Fibroblast of lung (primary cell): ENCODE results near the gene ADD3. TPM values are rescaled to one million over a fixed set of nuclear protein-coding genes. Genes with fewer than 3 reads are reported as not detected.

Experiments used
- DNase-seq, 2 donors: peaks; one replicate each; pipeline versions ENCODE4 v3.0.0 to v3.0.0-alpha.2; 2010; ENCODE audit warnings: low read depth in 2 of 2
- H2AFZ ChIP-seq: 2 replicates; pipeline ENCODE4 v1.5.1; 2012; ENCODE audit warnings: low read length, control low read depth, inconsistent platforms
- H3K27ac ChIP-seq: 2 replicates; pipeline ENCODE4 v1.5.1; 2011; ENCODE audit warnings: low read length, control low read depth; ENCODE audit not compliant: insufficient read depth
- H3K27me3 ChIP-seq: 2 replicates; pipeline ENCODE4 v1.5.1; 2011; ENCODE audit warnings: mild to moderate bottlenecking, low read length; ENCODE audit not compliant: control insufficient read depth, insufficient read depth
- H3K36me3 ChIP-seq: 2 replicates; pipeline ENCODE4 v1.5.1; 2011; ENCODE audit warnings: low read length; ENCODE audit not compliant: control insufficient read depth, insufficient read depth
- H3K4me1 ChIP-seq: 2 replicates; pipeline ENCODE4 v1.5.1; 2011; ENCODE audit warnings: low read length; ENCODE audit not compliant: control insufficient read depth, insufficient read depth; ENCODE audit errors: extremely low read depth
- H3K4me2 ChIP-seq: 2 replicates; pipeline ENCODE4 v1.5.1; 2011; ENCODE audit warnings: low read length, control low read depth; ENCODE audit not compliant: insufficient read depth; ENCODE audit errors: extremely low read depth
- H3K4me3 ChIP-seq, 4 experiments: fragments of 200-600 bp in 1 of 4; sonication (generic) in 1 of 4; replicated peaks in 1 of 4; 2 replicates each; pipeline ENCODE4 v1.5.1; 2011 to 2016; ENCODE audit warnings: low read length in 4 of 4, low read depth in 3 of 4, mild to moderate bottlenecking in 3 of 4, control low read depth in 2 of 4, inconsistent platforms in 1 of 4, mixed read lengths in 1 of 4; ENCODE audit not compliant: insufficient read depth in 1 of 4; ENCODE audit errors: control extremely low read depth in 1 of 4
- H3K79me2 ChIP-seq: 2 replicates; pipeline ENCODE4 v1.5.1; 2012; ENCODE audit warnings: mild to moderate bottlenecking, low read length, inconsistent platforms; ENCODE audit not compliant: control insufficient read depth, insufficient read depth
- H3K9ac ChIP-seq: 2 replicates; pipeline ENCODE4 v1.5.1; 2011; ENCODE audit warnings: mild to moderate bottlenecking, low read length, control low read depth; ENCODE audit not compliant: insufficient read depth
- H3K9me3 ChIP-seq: 2 replicates; pipeline ENCODE4 v1.5.1; 2012; ENCODE audit warnings: low read depth, low read length; ENCODE audit not compliant: control insufficient read depth, insufficient read depth
- H4K20me1 ChIP-seq: 2 replicates; pipeline ENCODE4 v1.5.1; 2011; ENCODE audit warnings: low read length; ENCODE audit not compliant: control insufficient read depth, insufficient read depth; ENCODE audit errors: extremely low read depth
- EZH2 ChIP-seq: IDR thresholded peaks from 2 replicates; pipeline ENCODE4 v1.5.1; 2012; ENCODE audit warnings: low read length, control low read depth, mild to moderate bottlenecking; ENCODE audit errors: missing control alignments
- polyA plus RNA-seq, 2 donors: library from polyadenylated mRNA; depleted of rRNA in 1 of 2; stranded (reverse) in 1 of 2; unstranded in 1 of 2; fragments of >200 nt; gene quantifications; 2 replicates each; pipeline ENCODE4 v1.2.1, GENCODE V29; 2011 to 2012; ENCODE audit warnings: missing spikeins in 1 of 2
- total RNA-seq: library from RNA; depleted of rRNA; stranded (reverse); fragments of >200 nt; gene quantifications from 2 replicates; pipeline ENCODE4 v1.2.1, GENCODE V29; 2014
- TF ChIP-seq, protein P1 (sequence below), 2 donors: IDR thresholded peaks in 1 of 2; conservative IDR thresholded peaks in 1 of 2; 1 replicate in 1 of 2; 2 replicates in 1 of 2; pipeline ENCODE4 v1.5.1; 2011 to 2012; ENCODE audit warnings: low read length in 2 of 2, control low read depth in 1 of 2, inconsistent platforms in 1 of 2, low read depth in 1 of 2, mild to moderate bottlenecking in 1 of 2

The ADD3 gene
- total and polyA plus RNA-seq, 2 donors (not counting 1 experiment from before 2014, with no cell fraction given) = 93.0 to 416 TPM

DNA sequence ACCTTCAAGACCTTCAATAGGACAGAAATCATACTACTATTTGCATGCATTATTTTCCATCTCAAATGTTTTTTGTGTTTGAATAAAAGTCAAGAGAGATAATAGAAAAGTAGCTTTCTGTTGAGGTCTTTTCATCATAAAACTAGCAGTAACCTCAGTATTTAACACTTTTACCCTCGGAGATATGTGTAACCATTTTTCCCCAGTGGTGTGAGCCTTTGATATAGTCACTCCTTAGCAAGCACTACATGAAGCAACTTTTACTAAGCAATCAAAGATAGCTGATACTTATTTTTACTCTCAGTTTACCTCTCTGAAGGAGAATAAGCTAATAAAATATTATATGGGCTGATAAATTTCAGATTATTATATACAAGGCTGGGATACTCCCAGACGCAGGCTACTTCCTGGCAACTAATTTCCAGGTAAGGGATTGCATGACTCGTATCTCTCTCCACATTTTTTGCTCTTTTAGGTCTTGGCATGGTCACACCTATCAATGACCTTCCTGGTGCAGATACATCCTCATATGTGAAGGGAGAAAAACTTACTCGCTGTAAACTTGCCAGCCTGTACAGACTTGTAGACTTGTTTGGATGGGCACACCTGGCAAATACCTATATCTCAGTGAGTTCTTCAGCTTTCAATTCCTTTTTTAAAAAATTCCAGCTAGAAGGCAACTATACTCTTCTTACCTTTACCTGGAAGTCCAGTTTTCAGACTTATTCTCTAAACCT, 108.2 kb downstream of the ADD3 start:
- Histone ChIP-seq H3K4me3 (no peak overlapping the region), H3K9me3 (no peaks in the 10 kb centered on the region), H4K20me1 (no peaks in the 10 kb centered on the region), H3K79me2 (no peaks in the 10 kb centered on the region), H3K27ac (no peak overlapping the region), H3K9ac (no peak overlapping the region), H3K4me1 (no peaks in the 10 kb centered on the region), H3K4me2 (no peak overlapping the region), H3K36me3 (peaks cover 11% of the 10 kb centered on the region), H2AFZ (no peak overlapping the region), H3K27me3 (no peaks in the 10 kb centered on the region)
- DNase-seq = no peak
- no peak for TF ChIP-seq EZH2
- TF ChIP-seq, protein P1, sequence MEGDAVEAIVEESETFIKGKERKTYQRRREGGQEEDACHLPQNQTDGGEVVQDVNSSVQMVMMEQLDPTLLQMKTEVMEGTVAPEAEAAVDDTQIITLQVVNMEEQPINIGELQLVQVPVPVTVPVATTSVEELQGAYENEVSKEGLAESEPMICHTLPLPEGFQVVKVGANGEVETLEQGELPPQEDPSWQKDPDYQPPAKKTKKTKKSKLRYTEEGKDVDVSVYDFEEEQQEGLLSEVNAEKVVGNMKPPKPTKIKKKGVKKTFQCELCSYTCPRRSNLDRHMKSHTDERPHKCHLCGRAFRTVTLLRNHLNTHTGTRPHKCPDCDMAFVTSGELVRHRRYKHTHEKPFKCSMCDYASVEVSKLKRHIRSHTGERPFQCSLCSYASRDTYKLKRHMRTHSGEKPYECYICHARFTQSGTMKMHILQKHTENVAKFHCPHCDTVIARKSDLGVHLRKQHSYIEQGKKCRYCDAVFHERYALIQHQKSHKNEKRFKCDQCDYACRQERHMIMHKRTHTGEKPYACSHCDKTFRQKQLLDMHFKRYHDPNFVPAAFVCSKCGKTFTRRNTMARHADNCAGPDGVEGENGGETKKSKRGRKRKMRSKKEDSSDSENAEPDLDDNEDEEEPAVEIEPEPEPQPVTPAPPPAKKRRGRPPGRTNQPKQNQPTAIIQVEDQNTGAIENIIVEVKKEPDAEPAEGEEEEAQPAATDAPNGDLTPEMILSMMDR (conservative IDR thresholded peaks at IDR 0.05 in 1 of 2, IDR thresholded peaks at IDR 0.05 in 1 of 2; ENCODE audit: low read depth in 1 of 2, low read length in 2 of 2) = no peak

DNA sequence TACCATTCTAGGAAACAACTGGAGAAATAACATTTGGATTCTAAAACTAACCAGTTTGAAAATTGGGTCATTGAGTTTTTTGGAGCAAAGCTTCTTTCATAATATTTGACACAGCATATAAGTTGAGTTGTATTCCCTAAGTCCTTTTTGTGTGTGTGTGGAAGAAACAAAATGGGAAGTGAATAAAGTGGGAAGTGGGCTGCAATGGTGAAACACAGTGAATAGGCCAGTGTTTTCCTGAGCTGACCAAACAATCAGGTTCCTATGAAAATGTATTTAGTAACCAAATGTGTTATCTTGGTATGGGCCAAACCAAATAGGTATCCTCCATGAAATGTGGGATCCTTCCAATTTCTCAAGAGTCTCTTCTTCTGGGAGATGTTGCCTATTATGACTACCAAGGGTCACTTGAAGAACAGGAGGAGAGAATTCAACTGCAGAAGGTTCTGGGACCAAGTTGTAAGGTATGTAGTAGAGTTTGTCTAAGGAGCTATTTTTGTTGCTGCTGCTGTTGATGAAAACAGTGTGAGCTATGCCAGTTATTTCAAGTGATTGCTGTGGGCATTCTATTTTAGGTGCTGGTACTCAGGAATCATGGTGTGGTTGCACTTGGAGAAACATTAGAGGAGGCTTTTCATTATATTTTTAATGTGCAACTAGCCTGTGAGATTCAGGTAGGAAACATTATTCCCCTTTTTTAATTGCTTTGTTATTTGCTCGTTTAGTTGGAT, 111.3 kb downstream of the ADD3 start:
- peaks cover 7% of the 10 kb centered on the region for H3K36me3 ChIP-seq
- H3K4me1 ChIP-seq = no peaks in the 10 kb centered on the region
- no peak overlapping the region for H2AFZ ChIP-seq
- DNase-seq = no peak
- H3K79me2 ChIP-seq = no peaks in the 10 kb centered on the region
- H3K9ac ChIP-seq = no peak overlapping the region
- no peaks in the 10 kb centered on the region for H3K27me3 ChIP-seq
- no peak overlapping the region for H3K27ac ChIP-seq
- no peaks in the 10 kb centered on the region for H4K20me1 ChIP-seq
- no peak overlapping the region for H3K4me3 ChIP-seq
- H3K9me3 ChIP-seq = no peaks in the 10 kb centered on the region
- H3K4me2 ChIP-seq = no peak overlapping the region
- TF ChIP-seq, protein P1 (conservative IDR thresholded peaks at IDR 0.05 in 1 of 2, IDR thresholded peaks at IDR 0.05 in 1 of 2; ENCODE audit: low read depth in 1 of 2, low read length in 2 of 2) = no peak
- TF ChIP-seq EZH2 = no peak

DNA sequence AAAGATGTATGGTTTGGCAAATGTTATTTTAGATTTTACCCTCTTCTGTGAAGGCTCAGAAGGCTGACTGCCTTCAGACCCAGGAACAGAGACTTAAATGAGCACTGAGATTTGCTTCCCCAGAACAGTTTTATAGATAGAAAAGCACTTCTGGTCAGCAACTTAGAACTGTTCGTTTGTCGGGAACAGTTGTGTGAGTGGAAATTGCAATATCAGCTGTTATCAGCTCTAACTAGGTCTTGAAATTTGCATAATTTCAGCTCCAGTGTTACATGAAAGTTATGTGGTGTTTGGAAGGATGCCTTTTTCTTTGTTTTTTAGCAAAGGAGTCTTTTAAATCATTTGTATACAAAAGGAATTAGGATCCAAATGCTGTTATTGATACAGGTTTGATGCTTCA, 115.8 kb downstream of the ADD3 start:
- no peaks in the 10 kb centered on the region for H4K20me1 ChIP-seq
- no peaks in the 10 kb centered on the region for H3K9me3 ChIP-seq
- DNase-seq = no peak
- H3K9ac ChIP-seq = no peak overlapping the region
- no peak overlapping the region for H3K4me3 ChIP-seq
- no peaks in the 10 kb centered on the region for H3K79me2 ChIP-seq
- H3K4me1 ChIP-seq = no peaks in the 10 kb centered on the region
- no peaks in the 10 kb centered on the region for H3K27me3 ChIP-seq
- H3K4me2 ChIP-seq = no peak overlapping the region
- H3K27ac ChIP-seq = no peak overlapping the region
- no peak for TF ChIP-seq EZH2
- TF ChIP-seq, protein P1 (conservative IDR thresholded peaks at IDR 0.05 in 1 of 2, IDR thresholded peaks at IDR 0.05 in 1 of 2; ENCODE audit: low read depth in 1 of 2, low read length in 2 of 2) = no peak
- peaks cover 4% of the 10 kb centered on the region for H3K36me3 ChIP-seq
- no peak overlapping the region for H2AFZ ChIP-seq
